Measurements from ENCODE around the gene MIA2. TPM values are rescaled to one million over a fixed set of nuclear protein-coding genes. Genes with fewer than 3 reads are reported as not detected.

MIA2 gene
- total and polyA plus RNA-seq, 4 donors, result 39.2 to 106 (median 56.4) TPM

DNA sequence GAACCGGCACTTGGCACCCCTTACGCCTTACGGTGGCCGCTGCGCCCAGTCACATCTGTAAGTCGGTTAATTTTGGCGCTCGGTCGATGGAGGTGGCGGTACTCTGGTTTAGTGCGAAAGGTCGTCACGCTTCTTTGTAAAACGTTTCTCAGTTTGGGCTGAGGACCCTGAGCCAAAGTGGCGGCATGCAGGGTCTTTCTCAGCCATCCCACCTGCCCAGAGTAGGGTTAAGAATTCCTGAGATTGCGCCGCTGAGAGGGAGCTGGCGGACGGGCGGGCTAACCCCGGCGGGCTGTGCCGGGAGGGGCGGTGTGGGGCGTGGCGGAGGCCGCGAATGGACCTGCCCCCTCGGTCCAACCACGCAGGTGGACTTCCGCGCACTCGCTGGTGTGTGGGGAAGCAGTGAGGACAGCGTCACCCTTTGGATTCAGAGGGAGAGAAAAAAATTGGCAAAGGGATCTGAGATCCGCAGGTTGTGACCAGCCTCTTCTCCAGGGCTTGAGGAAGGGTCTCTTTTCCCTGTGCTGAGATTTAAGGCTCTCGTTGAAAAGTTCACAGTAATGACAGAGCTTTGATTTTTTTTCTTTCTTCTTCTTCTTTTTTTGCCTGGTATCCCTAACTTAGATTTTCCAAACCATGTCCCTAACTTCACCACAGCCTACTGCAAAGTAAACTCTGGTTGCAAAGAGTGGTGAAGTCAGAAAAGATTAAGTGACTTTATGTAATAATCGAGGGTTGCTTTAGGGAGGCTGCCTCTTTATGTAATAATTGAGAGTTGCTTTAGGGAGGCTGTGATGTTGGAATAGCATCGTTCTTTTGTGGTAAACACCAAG lies 199.1 kb downstream of the MIA2 start:
- Histone ChIP-seq H3K4me1 (ENCODE audit: control insufficient read depth in 4 of 4, insufficient read depth in 4 of 4, low read length in 3 of 4) (peaks cover 4 to 36% (median 19%) of the 10 kb centered on the region in 4 donors), H3K36me3 (ENCODE audit: control insufficient read depth in 4 of 4, insufficient read depth in 3 of 4, low read depth in 1 of 4, low read length in 3 of 4) (no peaks in the 10 kb centered on the region), H3K27ac (ENCODE audit: low read depth in 1 of 2, low read length in 2 of 2) (peak overlapping the region; percentile 89 to 97), H3K9me3 (ENCODE audit: control insufficient read depth in 4 of 4, low read length in 3 of 4) (no peaks in the 10 kb centered on the region), H3K27me3 (ENCODE audit: control insufficient read depth in 4 of 4, insufficient read depth in 4 of 4, low read length in 3 of 4) (no peaks in the 10 kb centered on the region), H3K4me3 (ENCODE audit: low read depth in 1 of 3, low read length in 3 of 3) (peak overlapping the region; percentile 55 to 81 (median 60)), H3K9ac (ENCODE audit: low read depth in 1 of 2, low read length in 2 of 2) (peak overlapping the region; percentile 85 to 99)
- TF ChIP-seq, protein P1, sequence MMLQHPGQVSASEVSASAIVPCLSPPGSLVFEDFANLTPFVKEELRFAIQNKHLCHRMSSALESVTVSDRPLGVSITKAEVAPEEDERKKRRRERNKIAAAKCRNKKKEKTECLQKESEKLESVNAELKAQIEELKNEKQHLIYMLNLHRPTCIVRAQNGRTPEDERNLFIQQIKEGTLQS (IDR thresholded peaks at IDR 0.05), result no peak
- TF ChIP-seq RAD21 (IDR thresholded peaks at IDR 0.05) (peak in 1 of 2 donors; percentile 37), HNF4A (conservative IDR thresholded peaks at IDR 0.05) (peak; percentile 90 to 95), TAF1 (conservative IDR thresholded peaks at IDR 0.05) (peak; percentile 81), YY1 (IDR thresholded peaks at IDR 0.05) (peak; percentile 75), FOXA2 (IDR thresholded peaks at IDR 0.05) (no peak), EGR1 (IDR thresholded peaks at IDR 0.05; ENCODE audit: low read depth in 2 of 2) (peak in 1 of 2 donors; percentile 24), RXRA (IDR thresholded peaks at IDR 0.05) (peak; percentile 41 to 43), HNF4G (IDR thresholded peaks at IDR 0.05) (peak; percentile 57), JUND (IDR thresholded peaks at IDR 0.05) (peak; percentile 21 to 46), FOXA1 (IDR thresholded peaks at IDR 0.05) (no peak), NR2F2 (IDR thresholded peaks at IDR 0.05) (peak; percentile 31), GABPA (IDR thresholded peaks at IDR 0.05 in 1 of 2, conservative IDR thresholded peaks at IDR 0.05 in 1 of 2) (no peak), SP1 (IDR thresholded peaks at IDR 0.05) (peak; percentile 87)
- TF ChIP-seq, protein P2, sequence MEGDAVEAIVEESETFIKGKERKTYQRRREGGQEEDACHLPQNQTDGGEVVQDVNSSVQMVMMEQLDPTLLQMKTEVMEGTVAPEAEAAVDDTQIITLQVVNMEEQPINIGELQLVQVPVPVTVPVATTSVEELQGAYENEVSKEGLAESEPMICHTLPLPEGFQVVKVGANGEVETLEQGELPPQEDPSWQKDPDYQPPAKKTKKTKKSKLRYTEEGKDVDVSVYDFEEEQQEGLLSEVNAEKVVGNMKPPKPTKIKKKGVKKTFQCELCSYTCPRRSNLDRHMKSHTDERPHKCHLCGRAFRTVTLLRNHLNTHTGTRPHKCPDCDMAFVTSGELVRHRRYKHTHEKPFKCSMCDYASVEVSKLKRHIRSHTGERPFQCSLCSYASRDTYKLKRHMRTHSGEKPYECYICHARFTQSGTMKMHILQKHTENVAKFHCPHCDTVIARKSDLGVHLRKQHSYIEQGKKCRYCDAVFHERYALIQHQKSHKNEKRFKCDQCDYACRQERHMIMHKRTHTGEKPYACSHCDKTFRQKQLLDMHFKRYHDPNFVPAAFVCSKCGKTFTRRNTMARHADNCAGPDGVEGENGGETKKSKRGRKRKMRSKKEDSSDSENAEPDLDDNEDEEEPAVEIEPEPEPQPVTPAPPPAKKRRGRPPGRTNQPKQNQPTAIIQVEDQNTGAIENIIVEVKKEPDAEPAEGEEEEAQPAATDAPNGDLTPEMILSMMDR (IDR thresholded peaks at IDR 0.05; ENCODE audit: low read depth, low read length, missing input control), result no peak
- TF ChIP-seq, protein P3, sequence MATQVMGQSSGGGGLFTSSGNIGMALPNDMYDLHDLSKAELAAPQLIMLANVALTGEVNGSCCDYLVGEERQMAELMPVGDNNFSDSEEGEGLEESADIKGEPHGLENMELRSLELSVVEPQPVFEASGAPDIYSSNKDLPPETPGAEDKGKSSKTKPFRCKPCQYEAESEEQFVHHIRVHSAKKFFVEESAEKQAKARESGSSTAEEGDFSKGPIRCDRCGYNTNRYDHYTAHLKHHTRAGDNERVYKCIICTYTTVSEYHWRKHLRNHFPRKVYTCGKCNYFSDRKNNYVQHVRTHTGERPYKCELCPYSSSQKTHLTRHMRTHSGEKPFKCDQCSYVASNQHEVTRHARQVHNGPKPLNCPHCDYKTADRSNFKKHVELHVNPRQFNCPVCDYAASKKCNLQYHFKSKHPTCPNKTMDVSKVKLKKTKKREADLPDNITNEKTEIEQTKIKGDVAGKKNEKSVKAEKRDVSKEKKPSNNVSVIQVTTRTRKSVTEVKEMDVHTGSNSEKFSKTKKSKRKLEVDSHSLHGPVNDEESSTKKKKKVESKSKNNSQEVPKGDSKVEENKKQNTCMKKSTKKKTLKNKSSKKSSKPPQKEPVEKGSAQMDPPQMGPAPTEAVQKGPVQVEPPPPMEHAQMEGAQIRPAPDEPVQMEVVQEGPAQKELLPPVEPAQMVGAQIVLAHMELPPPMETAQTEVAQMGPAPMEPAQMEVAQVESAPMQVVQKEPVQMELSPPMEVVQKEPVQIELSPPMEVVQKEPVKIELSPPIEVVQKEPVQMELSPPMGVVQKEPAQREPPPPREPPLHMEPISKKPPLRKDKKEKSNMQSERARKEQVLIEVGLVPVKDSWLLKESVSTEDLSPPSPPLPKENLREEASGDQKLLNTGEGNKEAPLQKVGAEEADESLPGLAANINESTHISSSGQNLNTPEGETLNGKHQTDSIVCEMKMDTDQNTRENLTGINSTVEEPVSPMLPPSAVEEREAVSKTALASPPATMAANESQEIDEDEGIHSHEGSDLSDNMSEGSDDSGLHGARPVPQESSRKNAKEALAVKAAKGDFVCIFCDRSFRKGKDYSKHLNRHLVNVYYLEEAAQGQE (IDR thresholded peaks at IDR 0.05), result peak; percentile 81
- TF ChIP-seq, protein P4, sequence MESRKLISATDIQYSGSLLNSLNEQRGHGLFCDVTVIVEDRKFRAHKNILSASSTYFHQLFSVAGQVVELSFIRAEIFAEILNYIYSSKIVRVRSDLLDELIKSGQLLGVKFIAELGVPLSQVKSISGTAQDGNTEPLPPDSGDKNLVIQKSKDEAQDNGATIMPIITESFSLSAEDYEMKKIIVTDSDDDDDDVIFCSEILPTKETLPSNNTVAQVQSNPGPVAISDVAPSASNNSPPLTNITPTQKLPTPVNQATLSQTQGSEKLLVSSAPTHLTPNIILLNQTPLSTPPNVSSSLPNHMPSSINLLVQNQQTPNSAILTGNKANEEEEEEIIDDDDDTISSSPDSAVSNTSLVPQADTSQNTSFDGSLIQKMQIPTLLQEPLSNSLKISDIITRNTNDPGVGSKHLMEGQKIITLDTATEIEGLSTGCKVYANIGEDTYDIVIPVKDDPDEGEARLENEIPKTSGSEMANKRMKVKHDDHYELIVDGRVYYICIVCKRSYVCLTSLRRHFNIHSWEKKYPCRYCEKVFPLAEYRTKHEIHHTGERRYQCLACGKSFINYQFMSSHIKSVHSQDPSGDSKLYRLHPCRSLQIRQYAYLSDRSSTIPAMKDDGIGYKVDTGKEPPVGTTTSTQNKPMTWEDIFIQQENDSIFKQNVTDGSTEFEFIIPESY (IDR thresholded peaks at IDR 0.05), result peak; percentile 63
- TF ChIP-seq, protein P5, sequence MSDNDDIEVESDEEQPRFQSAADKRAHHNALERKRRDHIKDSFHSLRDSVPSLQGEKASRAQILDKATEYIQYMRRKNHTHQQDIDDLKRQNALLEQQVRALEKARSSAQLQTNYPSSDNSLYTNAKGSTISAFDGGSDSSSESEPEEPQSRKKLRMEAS (IDR thresholded peaks at IDR 0.05), result no peak
- under 1% methylated on average over 38 of the region's 38 CpGs for WGBS
- peak; percentile 79 for DNase-seq (ENCODE audit: low spot score)

Measured in liver (tissue), 9 donors.